Neural crest cell (in vitro differentiated cells): ENCODE measurements around the gene TMEM47. TPM values are rescaled to one million over a fixed set of nuclear protein-coding genes. Genes with fewer than 3 reads are reported as not detected.

ENCODE experiments used
- DNase-seq: peaks from one replicate; pipeline ENCODE4 v3.0.0; 2021; ENCODE audit warnings: low read depth, mixed read lengths, low spot score
- H3K27ac Mint-ChIP-seq: one replicate; pipeline ENCODE4 v1.8.0; 2021; ENCODE audit warnings: mild to moderate bottlenecking, mixed read lengths; ENCODE audit not compliant: unreplicated experiment
- H3K27me3 Mint-ChIP-seq: 2 replicates; pipeline ENCODE4 v1.8.0; 2021; ENCODE audit warnings: low read depth, mild to moderate bottlenecking, mixed read lengths
- H3K36me3 Mint-ChIP-seq: 2 replicates; pipeline ENCODE4 v1.8.0; 2021; ENCODE audit warnings: low read depth, mild to moderate bottlenecking, mixed read lengths
- H3K4me1 Mint-ChIP-seq: 2 replicates; pipeline ENCODE4 v1.8.0; 2021; ENCODE audit warnings: mixed read lengths
- H3K4me3 Mint-ChIP-seq: one replicate; pipeline ENCODE4 v1.8.0; 2021; ENCODE audit warnings: mild to moderate bottlenecking, mixed read lengths
- H3K9me3 Mint-ChIP-seq: 2 replicates; pipeline ENCODE4 v1.8.0; 2021; ENCODE audit warnings: mixed read lengths
- CTCF ChIP-seq: fragments of 200-600 bp; sonication (generic); conservative IDR thresholded peaks from 2 replicates; pipeline ENCODE4 v1.5.0; 2021; ENCODE audit warnings: antibody characterized with exemption, mild to moderate bottlenecking
- total RNA-seq: library from RNA; stranded (reverse); gene quantifications from 2 replicates; pipeline ENCODE4 v1.2.1, GENCODE V29; 2021

Gene TMEM47
- total RNA-seq, 1 donor from 2014 or later, result 45.4 TPM

- peaks cover 5% of the 10 kb centered on the region for H3K9me3 Mint-ChIP-seq
- no peaks in the 10 kb centered on the region for H3K36me3 Mint-ChIP-seq
- H3K4me3 Mint-ChIP-seq, result no peak overlapping the region
- no peak overlapping the region for H3K27ac Mint-ChIP-seq
- no peaks in the 10 kb centered on the region for H3K27me3 Mint-ChIP-seq
- no peak for DNase-seq
- H3K4me1 Mint-ChIP-seq, result peaks cover 15% of the 10 kb centered on the region
- TF ChIP-seq CTCF, result no peak
Observed at GRCh38 chrX:34586346-34586911, 70.7 kb downstream of the TMEM47 start.

DNA sequence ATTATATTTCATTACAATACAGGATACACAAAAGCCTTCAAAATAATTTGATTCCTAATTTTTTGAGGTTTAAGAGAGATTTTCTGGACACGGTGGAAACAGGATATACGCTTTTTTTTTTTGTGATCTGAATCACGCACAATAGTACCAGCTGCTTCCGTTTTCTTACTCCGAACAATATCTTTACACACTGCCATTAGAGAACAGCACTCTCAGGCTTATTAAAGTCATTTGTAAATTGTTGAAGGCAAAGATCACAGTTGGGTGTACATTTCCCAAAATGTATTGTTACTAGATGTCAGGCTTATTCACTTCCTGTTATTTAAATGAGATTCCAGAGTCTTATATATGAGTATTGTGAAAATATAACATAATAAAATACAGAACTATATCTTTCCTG lies 71.5 kb downstream of the TMEM47 start:
- no peak for DNase-seq
- H3K36me3 Mint-ChIP-seq, result no peaks in the 10 kb centered on the region
- no peak for TF ChIP-seq CTCF
- peaks cover 21% of the 10 kb centered on the region for H3K4me1 Mint-ChIP-seq
- no peak overlapping the region for H3K4me3 Mint-ChIP-seq
- H3K27ac Mint-ChIP-seq, result no peak overlapping the region
- H3K9me3 Mint-ChIP-seq, result peaks cover 5% of the 10 kb centered on the region
- no peaks in the 10 kb centered on the region for H3K27me3 Mint-ChIP-seq

DNA sequence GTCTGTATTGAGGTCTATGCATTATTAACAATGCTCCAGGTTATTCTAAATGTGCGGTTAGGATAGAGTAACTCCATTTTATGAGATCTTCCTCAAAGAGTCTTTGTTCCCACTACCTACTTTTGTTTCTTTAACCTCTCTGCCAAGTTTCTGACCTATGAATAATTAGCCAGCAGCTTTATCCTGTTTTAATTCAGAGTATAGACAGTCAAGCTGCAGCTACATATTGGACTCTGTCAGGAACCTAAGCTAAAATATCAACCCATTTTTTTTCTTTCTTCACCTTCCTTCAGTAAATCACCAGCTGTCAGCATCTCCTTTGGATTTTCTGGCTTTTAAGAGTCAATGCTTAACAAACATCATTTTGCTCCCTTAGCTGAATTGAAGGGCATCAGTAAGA lies 72.3 kb downstream of the TMEM47 start:
- no peak overlapping the region for H3K4me3 Mint-ChIP-seq
- H3K9me3 Mint-ChIP-seq, result peaks cover 5% of the 10 kb centered on the region
- no peak for TF ChIP-seq CTCF
- H3K27ac Mint-ChIP-seq, result no peak overlapping the region
- H3K36me3 Mint-ChIP-seq, result no peaks in the 10 kb centered on the region
- peaks cover 23% of the 10 kb centered on the region for H3K4me1 Mint-ChIP-seq
- no peaks in the 10 kb centered on the region for H3K27me3 Mint-ChIP-seq
- no peak for DNase-seq

DNA sequence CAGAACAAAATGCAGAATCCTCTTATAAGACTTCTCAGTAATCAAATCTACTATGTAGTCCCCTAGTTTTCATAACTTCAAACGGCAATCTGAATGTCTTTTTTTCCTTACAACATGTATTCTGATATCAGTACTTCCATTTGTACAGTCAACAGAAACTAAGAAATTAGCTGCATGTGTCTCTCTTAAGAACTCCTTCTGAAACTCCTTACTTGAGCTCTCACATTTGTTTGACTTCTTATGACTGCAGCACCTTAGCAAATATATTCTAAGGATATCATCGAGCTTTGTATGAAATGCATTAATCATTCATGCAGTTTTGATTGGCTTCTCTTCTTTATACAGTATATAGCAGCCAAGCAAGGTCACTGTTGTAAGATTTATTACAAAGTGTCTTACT lies 77.0 kb downstream of the TMEM47 start:
- Mint-ChIP-seq H3K4me3 (no peak overlapping the region), H3K27me3 (no peaks in the 10 kb centered on the region), H3K36me3 (no peaks in the 10 kb centered on the region), H3K4me1 (peaks cover 22% of the 10 kb centered on the region), H3K27ac (no peak overlapping the region), H3K9me3 (no peaks in the 10 kb centered on the region)
- no peak for TF ChIP-seq CTCF
- no peak for DNase-seq

DNA sequence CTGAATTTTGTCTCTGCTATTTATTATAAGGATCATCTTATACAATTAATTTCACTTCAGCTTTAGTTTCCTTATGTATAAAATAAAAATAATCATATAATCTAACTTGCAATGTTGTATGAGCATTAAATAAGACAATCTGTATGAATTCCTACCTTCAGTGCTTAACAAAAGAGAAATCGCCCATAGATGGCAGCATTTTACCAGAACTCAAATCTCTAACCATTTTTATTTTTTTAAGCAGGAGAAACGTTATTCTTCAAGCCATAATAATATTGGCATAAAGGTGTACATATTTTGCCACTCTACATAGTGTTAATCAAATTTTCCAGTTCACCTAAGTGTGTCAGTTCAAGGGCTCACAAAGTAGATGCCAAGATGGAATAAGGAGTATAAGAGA lies 78.8 kb downstream of the TMEM47 start:
- H3K4me1 Mint-ChIP-seq, result peaks cover 14% of the 10 kb centered on the region
- no peaks in the 10 kb centered on the region for H3K27me3 Mint-ChIP-seq
- H3K9me3 Mint-ChIP-seq, result no peaks in the 10 kb centered on the region
- TF ChIP-seq CTCF, result peak; percentile 73
- no peaks in the 10 kb centered on the region for H3K36me3 Mint-ChIP-seq
- H3K4me3 Mint-ChIP-seq, result no peak overlapping the region
- no peak overlapping the region for H3K27ac Mint-ChIP-seq
- peak; percentile 2 for DNase-seq
